Measurements from ENCODE around the gene CYB5R2. TPM values are rescaled to one million over a fixed set of nuclear protein-coding genes. Genes with fewer than 3 reads are reported as not detected.

The CYB5R2 gene
- polyA plus RNA-seq, 4 donors, result 1.1 to 4.4 (median 3.5) TPM

DNA sequence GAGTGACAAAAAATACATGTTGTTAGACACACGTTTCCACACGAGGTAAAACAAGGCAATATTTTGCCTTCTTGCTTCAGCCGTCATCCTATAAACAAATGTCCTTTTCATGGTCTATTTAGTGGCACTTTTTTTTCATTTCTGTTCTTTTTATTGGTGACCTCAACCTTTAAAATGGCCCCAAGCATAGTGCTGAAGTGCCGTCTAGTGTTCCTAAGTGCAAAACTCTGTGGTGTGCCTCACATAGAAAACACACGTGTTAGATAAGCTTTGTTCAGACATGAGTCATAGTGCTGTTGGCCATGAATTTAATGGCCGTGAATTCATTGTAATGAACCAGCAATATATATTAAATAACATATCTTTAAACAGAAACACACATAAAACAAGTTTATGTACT, 17.3 kb upstream of the CYB5R2 start:
- Histone ChIP-seq H3K4me1 (ENCODE audit: control insufficient read depth in 3 of 3, insufficient read depth in 2 of 3, low read depth in 1 of 3, low read length in 2 of 3) (no peaks in the 10 kb centered on the region), H3K27me3 (ENCODE audit: control insufficient read depth in 3 of 3, insufficient read depth in 3 of 3, low read length in 3 of 3) (peaks cover 0 to 24% (median 0%) of the 10 kb centered on the region in 3 donors), H3K27ac (ENCODE audit: low read depth in 1 of 3, low read length in 2 of 3) (no peak overlapping the region), H3K36me3 (ENCODE audit: control insufficient read depth in 3 of 3, insufficient read depth in 2 of 3, low read depth in 1 of 3, low read length in 3 of 3) (no peaks in the 10 kb centered on the region), H3K4me3 (ENCODE audit: low read depth in 1 of 3, low read length in 3 of 3) (no peak overlapping the region), H3K9me3 (ENCODE audit: control insufficient read depth in 2 of 2, insufficient read depth in 1 of 2, low read depth in 1 of 2, low read length in 1 of 2) (no peaks in the 10 kb centered on the region)
- DNase-seq, result no peak
- FAIRE-seq, result no peak
- WGBS, 3 donors, result 35 to 68% (median 49%) methylated on average over 6 of the region's 6 CpGs

DNA sequence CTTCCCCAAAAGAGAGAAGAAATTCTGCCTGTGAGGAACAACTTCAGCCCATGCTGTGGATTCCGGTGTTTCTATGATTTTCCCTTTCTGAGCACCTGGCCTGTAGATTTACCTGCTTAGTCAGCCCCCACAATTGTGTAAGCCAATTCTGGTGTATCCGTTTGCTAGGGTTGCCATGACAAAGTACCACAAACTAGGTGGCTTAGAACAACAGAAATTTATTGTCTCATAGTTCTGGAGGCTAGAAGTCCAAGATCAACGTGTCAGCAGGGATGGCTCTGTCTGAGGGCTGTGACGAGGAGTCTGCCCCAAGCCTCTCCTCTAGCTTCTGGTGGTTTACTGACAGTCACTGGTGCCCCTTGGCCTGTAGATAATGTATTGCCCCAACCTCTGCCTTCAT, 15.9 kb upstream of the CYB5R2 start:
- WGBS, 3 donors, result 49 to 69% (median 67%) methylated on average over 4 of the region's 4 CpGs
- FAIRE-seq (no peak), DNase-seq (no peak)
- Histone ChIP-seq H3K36me3 (ENCODE audit: control insufficient read depth in 3 of 3, insufficient read depth in 2 of 3, low read depth in 1 of 3, low read length in 3 of 3) (no peaks in the 10 kb centered on the region), H3K27me3 (ENCODE audit: control insufficient read depth in 3 of 3, insufficient read depth in 3 of 3, low read length in 3 of 3) (peaks cover 0 to 21% (median 0%) of the 10 kb centered on the region in 3 donors), H3K4me3 (ENCODE audit: low read depth in 1 of 3, low read length in 3 of 3) (no peak overlapping the region), H3K27ac (ENCODE audit: low read depth in 1 of 3, low read length in 2 of 3) (no peak overlapping the region), H3K9me3 (ENCODE audit: control insufficient read depth in 2 of 2, insufficient read depth in 1 of 2, low read depth in 1 of 2, low read length in 1 of 2) (no peaks in the 10 kb centered on the region), H3K4me1 (ENCODE audit: control insufficient read depth in 3 of 3, insufficient read depth in 2 of 3, low read depth in 1 of 3, low read length in 2 of 3) (no peaks in the 10 kb centered on the region)

DNA sequence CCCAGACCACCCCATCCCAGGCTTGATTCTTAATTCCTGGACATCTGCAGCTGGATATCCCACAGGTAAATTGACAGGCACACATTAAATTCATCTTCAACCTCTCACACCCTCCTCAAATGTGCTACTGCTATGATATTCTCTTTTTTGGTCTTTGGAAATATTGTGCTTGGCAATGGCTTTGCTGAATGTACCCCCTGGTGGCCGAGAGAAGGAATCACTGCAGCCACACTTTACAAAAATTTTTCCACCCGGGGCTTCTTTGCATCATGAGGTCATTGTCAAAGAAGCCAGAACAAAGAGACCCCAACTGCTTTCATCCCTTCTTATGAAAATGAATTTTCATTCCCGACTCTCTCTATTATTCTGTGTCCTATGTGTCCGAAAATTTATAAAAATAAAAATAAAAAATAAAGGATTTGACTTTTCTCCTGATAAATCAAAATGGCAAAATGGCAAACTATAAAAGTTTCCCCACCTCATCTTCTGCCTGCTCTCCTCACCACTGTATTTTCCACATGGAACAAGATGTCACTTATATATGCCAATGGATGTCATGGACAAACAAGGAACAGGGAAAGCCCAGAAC, 15.0 kb upstream of the CYB5R2 start:
- FAIRE-seq (no peak), DNase-seq (peak; percentile 35 to 36)
- Histone ChIP-seq H3K36me3 (ENCODE audit: control insufficient read depth in 3 of 3, insufficient read depth in 2 of 3, low read depth in 1 of 3, low read length in 3 of 3) (no peaks in the 10 kb centered on the region), H3K4me3 (ENCODE audit: low read depth in 1 of 3, low read length in 3 of 3) (no peak overlapping the region), H3K4me1 (ENCODE audit: control insufficient read depth in 3 of 3, insufficient read depth in 2 of 3, low read depth in 1 of 3, low read length in 2 of 3) (no peaks in the 10 kb centered on the region), H3K9me3 (ENCODE audit: control insufficient read depth in 2 of 2, insufficient read depth in 1 of 2, low read depth in 1 of 2, low read length in 1 of 2) (no peaks in the 10 kb centered on the region), H3K27ac (ENCODE audit: low read depth in 1 of 3, low read length in 2 of 3) (no peak overlapping the region), H3K27me3 (ENCODE audit: control insufficient read depth in 3 of 3, insufficient read depth in 3 of 3, low read length in 3 of 3) (peaks cover 0 to 13% (median 0%) of the 10 kb centered on the region in 3 donors)
- 12 to 13% (median 13%) methylated on average over 4 of the region's 4 CpGs for WGBS, 3 donors

DNA sequence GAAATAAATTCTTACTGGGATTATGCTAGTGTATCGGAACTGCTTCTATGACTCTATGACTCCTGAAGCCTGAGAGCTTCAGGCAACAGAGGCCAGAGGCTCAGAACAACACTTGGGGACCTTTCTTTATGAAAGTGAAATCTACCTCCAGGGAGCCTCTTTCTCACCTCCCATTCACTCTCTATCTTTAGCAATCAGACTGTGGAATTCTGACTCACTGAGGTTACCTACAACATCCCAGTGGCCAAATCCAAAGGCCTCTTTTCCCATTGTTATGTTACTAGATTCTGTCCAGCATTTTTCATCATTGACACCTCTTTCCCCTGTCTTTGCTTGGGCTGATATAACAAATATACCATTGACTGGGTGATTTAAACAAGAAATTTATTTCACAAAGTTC, 14.1 kb upstream of the CYB5R2 start:
- Histone ChIP-seq H3K36me3 (ENCODE audit: control insufficient read depth in 3 of 3, insufficient read depth in 2 of 3, low read depth in 1 of 3, low read length in 3 of 3) (no peaks in the 10 kb centered on the region), H3K4me1 (ENCODE audit: control insufficient read depth in 3 of 3, insufficient read depth in 2 of 3, low read depth in 1 of 3, low read length in 2 of 3) (no peaks in the 10 kb centered on the region), H3K4me3 (ENCODE audit: low read depth in 1 of 3, low read length in 3 of 3) (no peak overlapping the region), H3K27ac (ENCODE audit: low read depth in 1 of 3, low read length in 2 of 3) (no peak overlapping the region), H3K9me3 (ENCODE audit: control insufficient read depth in 2 of 2, insufficient read depth in 1 of 2, low read depth in 1 of 2, low read length in 1 of 2) (no peaks in the 10 kb centered on the region), H3K27me3 (ENCODE audit: control insufficient read depth in 3 of 3, insufficient read depth in 3 of 3, low read length in 3 of 3) (peaks cover 0 to 8% (median 0%) of the 10 kb centered on the region in 3 donors)
- whole genome bisulfite sequencing, 3 donors, result 95 to 100% (median 97%) methylated on average over 1 of the region's 1 CpG
- no peak for FAIRE-seq
- no peak for DNase-seq

DNA sequence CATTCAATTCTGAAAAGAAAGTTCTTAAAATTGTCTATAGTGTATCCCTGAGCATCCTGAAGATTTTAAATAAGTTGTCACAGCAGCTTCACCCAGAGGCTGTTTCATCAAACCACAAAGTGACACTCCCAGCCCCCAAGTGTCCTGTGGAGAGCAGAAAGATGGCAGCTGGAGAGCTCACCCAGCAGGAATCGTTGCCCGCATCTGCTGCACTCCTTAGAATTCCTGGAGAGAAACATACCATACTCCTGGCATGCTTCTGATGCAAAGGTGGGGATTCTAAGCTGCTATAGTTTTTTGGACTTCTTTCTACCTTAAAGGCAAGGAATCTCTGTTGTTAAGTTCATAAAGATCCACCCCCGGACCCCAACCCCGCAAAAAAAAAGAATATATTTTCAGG, 13.5 kb upstream of the CYB5R2 start:
- no peak for DNase-seq
- H3K4me3 ChIP-seq (ENCODE audit: low read depth in 1 of 3, low read length in 3 of 3), result no peak overlapping the region
- H3K36me3 ChIP-seq (ENCODE audit: control insufficient read depth in 3 of 3, insufficient read depth in 2 of 3, low read depth in 1 of 3, low read length in 3 of 3), result no peaks in the 10 kb centered on the region
- peaks cover 0 to 12% (median 0%) of the 10 kb centered on the region in 3 donors for H3K27me3 ChIP-seq (ENCODE audit: control insufficient read depth in 3 of 3, insufficient read depth in 3 of 3, low read length in 3 of 3)
- H3K27ac ChIP-seq (ENCODE audit: low read depth in 1 of 3, low read length in 2 of 3), result no peak overlapping the region
- no peaks in the 10 kb centered on the region for H3K4me1 ChIP-seq (ENCODE audit: control insufficient read depth in 3 of 3, insufficient read depth in 2 of 3, low read depth in 1 of 3, low read length in 2 of 3)
- no peaks in the 10 kb centered on the region for H3K9me3 ChIP-seq (ENCODE audit: control insufficient read depth in 2 of 2, insufficient read depth in 1 of 2, low read depth in 1 of 2, low read length in 1 of 2)
- no peak for FAIRE-seq
- 87 to 88% (median 88%) methylated on average over 4 of the region's 4 CpGs for WGBS, 3 donors

DNA sequence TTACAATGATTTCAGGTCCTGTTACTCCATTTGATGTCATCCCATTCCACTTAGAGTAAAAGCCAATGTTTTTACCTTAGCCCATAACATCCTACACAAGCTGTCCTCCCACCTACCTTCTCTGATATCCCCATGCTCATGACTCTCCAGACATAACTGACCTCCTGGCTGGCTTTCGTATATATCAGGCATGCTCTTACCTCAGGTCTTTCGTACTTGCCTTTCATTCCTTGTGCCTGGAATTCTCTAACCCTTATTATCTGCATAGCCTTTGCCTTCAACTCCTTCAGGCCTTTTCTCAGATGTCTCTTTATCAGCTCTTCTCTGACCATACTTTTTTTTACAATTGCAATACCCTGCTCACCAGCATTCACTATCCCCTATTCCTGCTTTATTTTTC, 10.3 kb upstream of the CYB5R2 start:
- Histone ChIP-seq H3K36me3 (ENCODE audit: control insufficient read depth in 3 of 3, insufficient read depth in 2 of 3, low read depth in 1 of 3, low read length in 3 of 3) (no peaks in the 10 kb centered on the region), H3K4me3 (ENCODE audit: low read depth in 1 of 3, low read length in 3 of 3) (no peak overlapping the region), H3K4me1 (ENCODE audit: control insufficient read depth in 3 of 3, insufficient read depth in 2 of 3, low read depth in 1 of 3, low read length in 2 of 3) (no peaks in the 10 kb centered on the region), H3K27me3 (ENCODE audit: control insufficient read depth in 3 of 3, insufficient read depth in 3 of 3, low read length in 3 of 3) (peaks cover 0 to 16% (median 0%) of the 10 kb centered on the region in 3 donors), H3K9me3 (ENCODE audit: control insufficient read depth in 2 of 2, insufficient read depth in 1 of 2, low read depth in 1 of 2, low read length in 1 of 2) (no peaks in the 10 kb centered on the region), H3K27ac (ENCODE audit: low read depth in 1 of 3, low read length in 2 of 3) (no peak overlapping the region)
- 82 to 91% (median 87%) methylated on average over 2 of the region's 2 CpGs for WGBS, 3 donors
- no peak for FAIRE-seq
- no peak for DNase-seq

DNA sequence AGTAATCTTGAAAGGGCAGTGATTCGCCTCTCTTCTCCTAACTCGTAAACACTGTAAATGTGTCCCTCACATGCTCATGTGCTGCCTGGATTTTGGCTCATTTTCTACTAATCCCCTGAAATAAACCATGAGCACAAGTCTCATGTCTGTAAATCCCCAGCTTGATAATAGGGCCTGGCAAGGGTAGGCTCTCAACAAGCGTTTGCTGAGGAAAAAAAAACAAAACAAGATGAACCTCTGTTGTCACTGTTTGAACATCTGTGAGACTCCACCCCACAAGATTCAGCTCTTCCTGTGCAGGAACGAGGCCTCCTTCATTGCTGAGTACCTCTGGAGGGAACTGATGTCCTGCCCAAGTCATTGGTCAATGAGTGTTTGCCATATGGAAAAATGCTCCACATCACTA, 4.5 kb upstream of the CYB5R2 start:
- Histone ChIP-seq H3K4me1 (ENCODE audit: control insufficient read depth in 3 of 3, insufficient read depth in 2 of 3, low read depth in 1 of 3, low read length in 2 of 3) (peaks cover 0 to 10% (median 0%) of the 10 kb centered on the region in 3 donors), H3K27me3 (ENCODE audit: control insufficient read depth in 3 of 3, insufficient read depth in 3 of 3, low read length in 3 of 3) (peaks cover 0 to 48% (median 0%) of the 10 kb centered on the region in 3 donors), H3K36me3 (ENCODE audit: control insufficient read depth in 3 of 3, insufficient read depth in 2 of 3, low read depth in 1 of 3, low read length in 3 of 3) (no peaks in the 10 kb centered on the region), H3K4me3 (ENCODE audit: low read depth in 1 of 3, low read length in 3 of 3) (no peak overlapping the region), H3K27ac (ENCODE audit: low read depth in 1 of 3, low read length in 2 of 3) (no peak overlapping the region), H3K9me3 (ENCODE audit: control insufficient read depth in 2 of 2, insufficient read depth in 1 of 2, low read depth in 1 of 2, low read length in 1 of 2) (no peaks in the 10 kb centered on the region)
- DNase-seq, result no peak
- no peak for FAIRE-seq
- WGBS, 3 donors, result 50 to 59% (median 57%) methylated on average over 4 of the region's 4 CpGs

DNA sequence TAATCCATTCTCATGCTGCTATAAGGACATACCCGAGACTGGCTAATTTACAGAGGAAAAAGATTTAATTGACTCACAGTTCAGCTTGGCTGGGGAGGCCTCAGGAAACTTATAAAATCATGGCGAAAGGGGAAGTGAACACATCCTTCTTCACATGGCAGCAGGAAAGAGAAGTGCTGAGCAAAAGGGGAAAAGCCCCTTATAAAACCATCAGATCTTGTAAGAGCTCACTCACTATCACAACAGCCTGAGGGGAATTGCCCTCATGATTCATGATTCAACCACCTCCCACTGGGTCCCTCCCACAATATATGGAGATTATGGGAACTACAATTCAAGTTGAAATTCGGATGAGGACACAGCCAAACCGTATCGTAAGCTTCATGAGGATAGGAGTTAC, 3.8 kb upstream of the CYB5R2 start:
- FAIRE-seq, result no peak

DNA sequence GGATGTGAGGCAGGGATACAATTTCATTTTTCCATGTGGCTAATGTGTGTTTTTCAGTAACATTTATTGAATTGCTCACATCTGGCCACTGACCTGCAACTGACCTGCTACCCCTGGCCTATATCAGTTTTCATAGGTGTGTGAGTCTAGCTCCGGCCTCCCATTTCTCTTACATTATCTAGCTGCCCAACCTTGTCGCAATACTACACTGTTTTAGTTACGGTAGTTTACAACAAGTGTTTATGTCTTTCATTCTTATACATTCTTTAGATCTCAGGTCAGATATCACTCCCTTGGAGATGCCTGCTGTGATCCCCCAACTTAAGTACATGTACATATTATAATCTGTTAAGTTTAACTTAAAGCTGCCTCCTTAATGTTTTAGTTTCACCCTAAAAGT, 2.3 kb upstream of the CYB5R2 start:
- no peak for FAIRE-seq

More for the DNA sequence above, 3.8 kb upstream of the CYB5R2 start:
- H3K27ac ChIP-seq (ENCODE audit: low read depth in 1 of 3, low read length in 2 of 3), result no peak overlapping the region
- H3K36me3 ChIP-seq (ENCODE audit: control insufficient read depth in 3 of 3, insufficient read depth in 2 of 3, low read depth in 1 of 3, low read length in 3 of 3), result no peaks in the 10 kb centered on the region
- H3K4me1 ChIP-seq (ENCODE audit: control insufficient read depth in 3 of 3, insufficient read depth in 2 of 3, low read depth in 1 of 3, low read length in 2 of 3), result peaks cover 0 to 13% (median 0%) of the 10 kb centered on the region in 3 donors
- no peaks in the 10 kb centered on the region for H3K9me3 ChIP-seq (ENCODE audit: control insufficient read depth in 2 of 2, insufficient read depth in 1 of 2, low read depth in 1 of 2, low read length in 1 of 2)
- H3K4me3 ChIP-seq (ENCODE audit: low read depth in 1 of 3, low read length in 3 of 3), result no peak overlapping the region
- DNase-seq, result no peak
- H3K27me3 ChIP-seq (ENCODE audit: control insufficient read depth in 3 of 3, insufficient read depth in 3 of 3, low read length in 3 of 3), result peaks cover 0 to 49% (median 0%) of the 10 kb centered on the region in 3 donors
- 65 to 84% (median 72%) methylated on average over 5 of the region's 5 CpGs for WGBS, 3 donors

More for the DNA sequence above, 2.3 kb upstream of the CYB5R2 start:
- Histone ChIP-seq H3K4me3 (ENCODE audit: low read depth in 1 of 3, low read length in 3 of 3) (no peak overlapping the region), H3K36me3 (ENCODE audit: control insufficient read depth in 3 of 3, insufficient read depth in 2 of 3, low read depth in 1 of 3, low read length in 3 of 3) (no peaks in the 10 kb centered on the region), H3K27me3 (ENCODE audit: control insufficient read depth in 3 of 3, insufficient read depth in 3 of 3, low read length in 3 of 3) (peaks cover 0 to 39% (median 0%) of the 10 kb centered on the region in 3 donors), H3K27ac (ENCODE audit: low read depth in 1 of 3, low read length in 2 of 3) (no peak overlapping the region), H3K9me3 (ENCODE audit: control insufficient read depth in 2 of 2, insufficient read depth in 1 of 2, low read depth in 1 of 2, low read length in 1 of 2) (no peaks in the 10 kb centered on the region), H3K4me1 (ENCODE audit: control insufficient read depth in 3 of 3, insufficient read depth in 2 of 3, low read depth in 1 of 3, low read length in 2 of 3) (peaks cover 0 to 18% (median 0%) of the 10 kb centered on the region in 3 donors)
- WGBS, 3 donors, result 82 to 89% (median 88%) methylated on average over 3 of the region's 3 CpGs
- DNase-seq, result no peak
